ENCODE measurements around the gene TAS2R38.
"Not testable (repeated sequence)": the region's sequence is repeated elsewhere in the genome, so short reads cannot be mapped to it uniquely, and the experiment has no call there.

The TAS2R38 gene

GRCh38 chr7:141992688-141993087, 19.1 kb upstream of the TAS2R38 start:
- Histone ChIP-seq H3K79me2 (ENCODE audit: insufficient read depth, low read depth) (no peaks in the 10 kb centered on the region), H3K27ac (no peak overlapping the region), H2AFZ (ENCODE audit: low read depth) (no peak overlapping the region), H3K27me3 (ENCODE audit: insufficient read depth, low read depth) (no peaks in the 10 kb centered on the region), H3K4me1 (ENCODE audit: low read depth, poor library complexity, severe bottlenecking) (no peaks in the 10 kb centered on the region), H3K36me3 (ENCODE audit: insufficient read depth) (no peaks in the 10 kb centered on the region), H3K9ac (no peak overlapping the region), H3K4me3 (IDR thresholded peaks at IDR 0.05; ENCODE audit: insufficient read depth, low read depth, low read length) (no peak overlapping the region), H3K4me2 (no peak overlapping the region), H4K20me1 (ENCODE audit: insufficient read depth) (no peaks in the 10 kb centered on the region)
- no peak for TF ChIP-seq CTCF (conservative IDR thresholded peaks at IDR 0.05; ENCODE audit: low read depth, low read length)

- H3K27me3 ChIP-seq (ENCODE audit: insufficient read depth, low read depth), result no peaks in the 10 kb centered on the region
- no peaks in the 10 kb centered on the region for H3K4me1 ChIP-seq (ENCODE audit: low read depth, poor library complexity, severe bottlenecking)
- no peaks in the 10 kb centered on the region for H3K36me3 ChIP-seq (ENCODE audit: insufficient read depth)
- no peak overlapping the region for H3K9ac ChIP-seq
- H2AFZ ChIP-seq (ENCODE audit: low read depth), result no peak overlapping the region
- H4K20me1 ChIP-seq (ENCODE audit: insufficient read depth), result no peaks in the 10 kb centered on the region
- no peak overlapping the region for H3K4me2 ChIP-seq
- TF ChIP-seq CTCF (conservative IDR thresholded peaks at IDR 0.05; ENCODE audit: low read depth, low read length), result no peak
- H3K4me3 ChIP-seq (IDR thresholded peaks at IDR 0.05; ENCODE audit: insufficient read depth, low read depth, low read length), result no peak overlapping the region
- H3K79me2 ChIP-seq (ENCODE audit: insufficient read depth, low read depth), result no peaks in the 10 kb centered on the region
- no peak overlapping the region for H3K27ac ChIP-seq
Measured at GRCh38 chr7:141992156-141992555, 18.6 kb upstream of the TAS2R38 start.

GRCh38 chr7:141991140-141991539, 17.6 kb upstream of the TAS2R38 start:
- no peaks in the 10 kb centered on the region for H3K4me1 ChIP-seq (ENCODE audit: low read depth, poor library complexity, severe bottlenecking)
- H2AFZ ChIP-seq (ENCODE audit: low read depth), result no peak overlapping the region
- no peak overlapping the region for H3K4me3 ChIP-seq (IDR thresholded peaks at IDR 0.05; ENCODE audit: insufficient read depth, low read depth, low read length)
- no peak overlapping the region for H3K9ac ChIP-seq
- H3K4me2 ChIP-seq, result no peak overlapping the region
- no peaks in the 10 kb centered on the region for H3K27me3 ChIP-seq (ENCODE audit: insufficient read depth, low read depth)
- no peaks in the 10 kb centered on the region for H3K79me2 ChIP-seq (ENCODE audit: insufficient read depth, low read depth)
- H3K36me3 ChIP-seq (ENCODE audit: insufficient read depth), result no peaks in the 10 kb centered on the region
- no peak for TF ChIP-seq CTCF (conservative IDR thresholded peaks at IDR 0.05; ENCODE audit: low read depth, low read length)
- H3K27ac ChIP-seq, result no peak overlapping the region
- H4K20me1 ChIP-seq (ENCODE audit: insufficient read depth), result no peaks in the 10 kb centered on the region

- Histone ChIP-seq H3K27ac (no peak overlapping the region), H3K9ac (no peak overlapping the region), H3K4me3 (IDR thresholded peaks at IDR 0.05; ENCODE audit: insufficient read depth, low read depth, low read length) (no peak overlapping the region), H3K4me2 (no peak overlapping the region), H3K27me3 (ENCODE audit: insufficient read depth, low read depth) (no peaks in the 10 kb centered on the region), H2AFZ (ENCODE audit: low read depth) (no peak overlapping the region), H3K36me3 (ENCODE audit: insufficient read depth) (no peaks in the 10 kb centered on the region), H3K4me1 (ENCODE audit: low read depth, poor library complexity, severe bottlenecking) (no peaks in the 10 kb centered on the region), H4K20me1 (ENCODE audit: insufficient read depth) (no peaks in the 10 kb centered on the region), H3K79me2 (ENCODE audit: insufficient read depth, low read depth) (no peaks in the 10 kb centered on the region)
- no peak for TF ChIP-seq CTCF (conservative IDR thresholded peaks at IDR 0.05; ENCODE audit: low read depth, low read length)
Measured at GRCh38 chr7:141990011-141990725, 16.6 kb upstream of the TAS2R38 start.

GRCh38 chr7:141987803-141988202, 14.2 kb upstream of the TAS2R38 start:
- H3K4me3 ChIP-seq (IDR thresholded peaks at IDR 0.05; ENCODE audit: insufficient read depth, low read depth, low read length); H4K20me1 ChIP-seq (ENCODE audit: insufficient read depth); H3K79me2 ChIP-seq (ENCODE audit: insufficient read depth, low read depth); H3K36me3 ChIP-seq (ENCODE audit: insufficient read depth); H3K27me3 ChIP-seq (ENCODE audit: insufficient read depth, low read depth); H3K4me2 ChIP-seq; H3K4me1 ChIP-seq (ENCODE audit: low read depth, poor library complexity, severe bottlenecking); H2AFZ ChIP-seq (ENCODE audit: low read depth); H3K27ac ChIP-seq; H3K9ac ChIP-seq: not testable (repeated sequence)

All from KMS-11 (cell line).